GM19438 (cell line): Measurements from ENCODE around the gene STK11.

ENCODE experiments used
- ATAC-seq: cut with Tn5 transposase; IDR thresholded peaks from one replicate; pipeline ENCODE4 v1.9.1; 2021; ENCODE audit warnings: low read depth; ENCODE audit not compliant: unreplicated experiment

STK11 gene

GRCh38 chr19:1270854-1271527 is 65.4 kb downstream of the STK11 start:
- ATAC-seq: no peak

- ATAC-seq: no peak
These were observed 66.2 kb downstream of the STK11 start for GRCh38 chr19:1271528-1272422.

- ATAC-seq: no peak
These were observed 67.1 kb downstream of the STK11 start for GRCh38 chr19:1272423-1273262.

GRCh38 chr19:1273263-1274041 is 67.9 kb downstream of the STK11 start:
- ATAC-seq: no peak

GRCh38 chr19:1274081-1274851 is 68.7 kb downstream of the STK11 start:
- ATAC-seq: no peak

GRCh38 chr19:1274852-1275259 is 69.3 kb downstream of the STK11 start:
- ATAC-seq: no peak

GRCh38 chr19:1275260-1275975 is 69.8 kb downstream of the STK11 start, which contains the start of gene FAM174C:
Gene FAM174C, plus strand, starts transcription at chr19:1275530. Its CDS starts 20 bp downstream, at chr19:1275550.
- peak; percentile 66 for ATAC-seq

GRCh38 chr19:1275976-1276627 is 70.5 kb downstream of the STK11 start:
- ATAC-seq: no peak

- no peak for ATAC-seq
These were observed 71.0 kb downstream of the STK11 start for GRCh38 chr19:1276628-1277022.

GRCh38 chr19:1277061-1277460 is 71.5 kb downstream of the STK11 start:
- no peak for ATAC-seq
